Measurements from ENCODE around the gene HAUS8.

DNA sequence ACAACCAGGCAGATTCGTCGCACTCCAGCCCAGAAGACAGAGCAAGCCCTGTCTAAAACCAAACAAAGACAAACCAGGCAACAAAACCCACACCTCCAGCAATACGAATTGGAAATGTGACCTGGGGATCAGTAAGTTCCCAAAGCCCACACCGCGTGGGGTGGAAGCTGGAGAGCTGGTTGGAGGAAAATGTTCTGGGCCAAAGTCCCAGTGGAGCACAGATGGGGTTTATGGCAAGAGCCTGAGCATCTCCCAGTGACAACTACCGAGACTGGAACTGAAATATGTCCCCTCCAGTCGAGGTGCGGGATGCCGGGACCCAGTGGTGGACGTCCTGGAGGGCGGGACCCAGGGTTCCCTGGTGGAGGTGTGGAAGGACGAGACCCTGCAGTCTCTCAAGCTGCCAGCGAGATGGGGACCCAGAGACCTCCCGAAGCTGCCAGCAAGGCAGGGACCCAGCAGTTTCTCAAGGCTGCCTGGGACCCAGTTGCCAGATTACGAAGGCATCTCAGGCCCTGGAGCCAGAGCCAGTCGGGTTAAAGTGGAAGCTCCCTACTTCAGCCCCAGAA is 26.3 kb downstream of the HAUS8 start:
- TF ChIP-seq POLR2A (IDR thresholded peaks at IDR 0.05; ENCODE audit: low read depth, low read length) (no peak), POLR2AphosphoS5 (IDR thresholded peaks at IDR 0.05; ENCODE audit: low read depth, low read length) (no peak), TAF1 (IDR thresholded peaks at IDR 0.05; ENCODE audit: low read depth, low read length) (no peak), PAX5 (IDR thresholded peaks at IDR 0.05; ENCODE audit: insufficient read depth, low read length, severe bottlenecking) (no peak), SPI1 (IDR thresholded peaks at IDR 0.05; ENCODE audit: low read depth, low read length) (no peak), POU2F2 (IDR thresholded peaks at IDR 0.05; ENCODE audit: low read depth, low read length) (no peak)
